22Rv1 (cell line): Measurements from ENCODE around the gene CREB3L4.

Source experiments
- ZFX ChIP-seq: fragments of 450-650 bp; IDR thresholded peaks from 2 replicates; pipeline ENCODE4 v1.6.1; 2017; ENCODE audit warnings: antibody characterized with exemption, borderline replicate concordance
- TF ChIP-seq, protein P1 (sequence below): fragments of 450-650 bp; IDR thresholded peaks from 2 replicates; pipeline ENCODE4 v1.5.1; 2017; ENCODE audit warnings: mild to moderate bottlenecking

DNA sequence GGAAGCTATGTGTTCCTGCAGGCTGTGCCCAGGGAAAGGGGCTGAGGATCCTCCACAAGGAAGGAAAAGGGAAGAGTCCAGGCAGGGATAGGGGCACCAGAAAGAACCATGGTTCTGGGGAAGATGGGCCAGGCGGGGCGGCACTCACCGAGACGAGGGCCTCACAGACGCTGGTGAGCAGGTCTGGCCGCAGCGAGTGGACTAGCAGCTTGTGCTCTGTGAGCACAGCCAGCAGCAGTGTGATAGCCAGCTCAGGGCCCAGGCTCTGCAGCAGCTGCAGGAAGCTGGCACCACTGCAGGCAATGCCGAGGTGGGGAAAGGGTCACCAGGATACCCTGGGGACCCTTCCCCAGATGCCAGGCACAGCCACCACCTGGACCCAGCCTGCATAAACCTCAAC lies 26.9 kb upstream of the CREB3L4 start:
- TF ChIP-seq, protein P1, sequence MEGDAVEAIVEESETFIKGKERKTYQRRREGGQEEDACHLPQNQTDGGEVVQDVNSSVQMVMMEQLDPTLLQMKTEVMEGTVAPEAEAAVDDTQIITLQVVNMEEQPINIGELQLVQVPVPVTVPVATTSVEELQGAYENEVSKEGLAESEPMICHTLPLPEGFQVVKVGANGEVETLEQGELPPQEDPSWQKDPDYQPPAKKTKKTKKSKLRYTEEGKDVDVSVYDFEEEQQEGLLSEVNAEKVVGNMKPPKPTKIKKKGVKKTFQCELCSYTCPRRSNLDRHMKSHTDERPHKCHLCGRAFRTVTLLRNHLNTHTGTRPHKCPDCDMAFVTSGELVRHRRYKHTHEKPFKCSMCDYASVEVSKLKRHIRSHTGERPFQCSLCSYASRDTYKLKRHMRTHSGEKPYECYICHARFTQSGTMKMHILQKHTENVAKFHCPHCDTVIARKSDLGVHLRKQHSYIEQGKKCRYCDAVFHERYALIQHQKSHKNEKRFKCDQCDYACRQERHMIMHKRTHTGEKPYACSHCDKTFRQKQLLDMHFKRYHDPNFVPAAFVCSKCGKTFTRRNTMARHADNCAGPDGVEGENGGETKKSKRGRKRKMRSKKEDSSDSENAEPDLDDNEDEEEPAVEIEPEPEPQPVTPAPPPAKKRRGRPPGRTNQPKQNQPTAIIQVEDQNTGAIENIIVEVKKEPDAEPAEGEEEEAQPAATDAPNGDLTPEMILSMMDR, result no peak
- no peak for TF ChIP-seq ZFX
